Astrocyte of the hippocampus (primary cell): ENCODE measurements around the gene CNKSR3.
"Not testable (repeated sequence)": the region's sequence is repeated elsewhere in the genome, so short reads cannot be mapped to it uniquely, and the experiment has no call there.

ENCODE experiments used
- DNase-seq: peaks from one replicate; pipeline ENCODE4 v3.0.0; 2011; ENCODE audit warnings: low read depth, low spot score

Gene CNKSR3

GRCh38 chr6:154528310-154528915 lies 17.9 kb upstream of the CNKSR3 start:
- no peak for DNase-seq

DNA sequence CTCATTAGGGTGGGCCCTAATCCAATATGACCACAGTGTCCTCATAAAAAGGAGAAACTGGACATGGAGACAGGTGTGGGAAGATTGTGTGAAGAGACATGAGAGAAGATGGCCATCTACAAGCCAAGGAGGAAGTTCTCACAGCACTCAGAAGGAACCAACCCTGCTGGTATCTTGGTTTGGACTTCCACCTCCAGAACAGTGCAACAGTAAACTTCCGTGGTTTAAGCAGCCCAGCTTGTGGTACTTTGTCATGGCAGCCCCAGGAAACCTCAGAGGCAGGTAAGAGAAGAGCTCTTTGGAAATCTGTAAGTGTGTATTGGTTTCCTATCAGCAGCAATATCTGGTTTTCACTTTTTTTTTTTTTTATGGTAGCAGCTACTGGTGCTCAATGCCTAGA lies 16.5 kb upstream of the CNKSR3 start:
- no peak for DNase-seq

DNA sequence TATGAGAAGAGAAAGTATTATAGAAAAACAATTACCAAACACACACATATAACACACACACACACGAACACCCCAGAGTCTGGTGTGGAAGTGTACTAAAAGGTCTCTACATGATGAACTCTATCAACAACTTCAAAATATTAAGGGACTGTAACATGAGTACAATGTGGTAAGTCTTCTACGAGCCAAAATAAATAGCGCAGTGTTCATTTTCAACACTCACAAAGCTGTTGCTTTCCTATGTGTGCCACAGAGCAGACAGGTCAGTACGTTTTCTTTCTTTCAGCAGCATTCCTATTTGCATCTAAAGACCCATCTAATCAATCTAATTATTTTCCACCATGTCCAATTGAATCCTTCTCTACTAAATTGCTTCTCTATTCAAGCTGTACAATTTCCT lies 12.1 kb upstream of the CNKSR3 start:
- peak; percentile 26 for DNase-seq

DNA sequence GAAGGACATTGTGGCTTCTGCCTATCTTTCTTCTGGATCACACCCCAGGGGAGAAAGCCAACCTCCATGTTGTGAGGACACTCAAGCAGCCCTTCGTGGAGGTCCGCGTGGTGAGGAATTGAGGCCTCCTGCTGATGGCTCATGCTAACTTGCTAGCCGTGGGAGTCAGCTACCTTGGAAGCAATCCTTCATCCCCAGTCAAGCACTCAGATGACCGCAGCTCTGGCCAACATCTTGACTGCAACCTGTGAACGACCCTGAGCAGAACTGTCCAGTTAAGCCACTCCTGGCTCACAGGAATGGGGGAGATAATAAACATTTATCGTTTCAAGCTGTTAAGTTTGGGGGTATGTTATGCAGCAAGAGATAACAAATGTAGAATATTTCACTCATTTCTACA lies 10.9 kb upstream of the CNKSR3 start:
- DNase-seq, result no peak

- no peak for DNase-seq
These were observed 9.8 kb upstream of the CNKSR3 start for GRCh38 chr6:154520280-154520679.

DNA sequence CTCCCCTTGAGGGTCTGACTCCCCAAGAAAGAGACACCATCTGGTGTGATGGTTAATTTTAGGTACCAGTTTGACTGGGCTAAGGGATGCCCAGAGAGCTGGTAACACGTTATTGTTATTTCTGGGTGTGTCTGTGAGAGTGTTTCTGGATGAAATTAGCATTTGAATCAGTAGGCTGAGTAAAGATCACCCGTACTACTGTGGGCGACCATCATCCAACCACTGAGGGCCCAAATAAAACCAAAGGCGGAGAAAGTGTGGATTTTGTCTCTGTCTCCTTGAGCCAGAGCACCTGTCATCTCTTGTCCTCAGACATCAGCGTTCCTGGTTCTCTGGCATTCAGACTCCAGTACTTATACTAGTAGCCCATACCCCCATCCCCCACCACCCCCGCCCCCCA lies 7.9 kb upstream of the CNKSR3 start:
- DNase-seq, result no peak

DNA sequence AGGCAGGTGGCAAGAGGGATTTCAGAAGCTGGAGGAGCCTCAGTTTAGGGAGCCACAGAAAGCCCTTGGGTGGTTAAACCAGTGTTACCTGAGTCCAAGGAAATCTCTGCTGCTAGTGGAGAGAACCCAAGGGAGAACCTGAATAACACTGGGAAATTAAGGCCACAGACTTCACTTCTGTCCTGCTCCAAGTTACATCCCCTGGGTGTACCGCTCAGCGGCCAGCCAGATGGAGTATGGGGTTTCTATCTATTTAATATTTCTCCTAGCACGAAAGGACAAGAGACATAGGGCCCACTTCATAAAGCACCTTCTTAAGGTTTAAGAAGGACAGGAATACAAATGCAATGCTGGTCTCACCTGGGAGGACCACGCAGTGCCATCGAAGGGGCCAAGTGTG lies 5.8 kb upstream of the CNKSR3 start:
- no peak for DNase-seq

DNA sequence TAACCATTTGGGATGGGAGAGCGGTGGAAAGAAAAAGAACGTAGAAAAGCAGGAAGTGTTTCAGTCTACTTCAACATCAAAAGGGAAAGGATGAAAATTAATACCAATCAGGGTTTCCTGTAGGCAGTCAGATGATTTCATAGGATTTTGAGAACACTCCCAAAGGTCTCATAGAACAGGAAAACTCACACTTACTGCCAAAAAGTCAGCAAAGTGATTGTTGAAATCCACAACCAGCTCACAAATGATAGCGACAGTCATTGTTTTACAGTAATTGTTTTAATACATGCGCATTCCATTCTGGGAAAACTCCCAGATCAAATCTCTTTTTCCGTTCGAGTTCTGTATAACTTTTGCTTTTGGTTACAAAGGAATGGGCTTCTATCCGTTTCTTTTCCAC lies 5.3 kb upstream of the CNKSR3 start:
- no peak for DNase-seq

GRCh38 chr6:154515076-154515475 lies 4.6 kb upstream of the CNKSR3 start:
- not testable (repeated sequence) for DNase-seq

- DNase-seq, result no peak
These were observed 4.0 kb upstream of the CNKSR3 start for GRCh38 chr6:154514481-154514880.

- DNase-seq, result no peak
These were observed 3.3 kb upstream of the CNKSR3 start for GRCh38 chr6:154513601-154514320.

- DNase-seq, result no peak
These were observed 1.7 kb upstream of the CNKSR3 start for GRCh38 chr6:154512201-154512600.

GRCh38 chr6:154511791-154512190 lies 1.3 kb upstream of the CNKSR3 start:
- no peak for DNase-seq

DNA sequence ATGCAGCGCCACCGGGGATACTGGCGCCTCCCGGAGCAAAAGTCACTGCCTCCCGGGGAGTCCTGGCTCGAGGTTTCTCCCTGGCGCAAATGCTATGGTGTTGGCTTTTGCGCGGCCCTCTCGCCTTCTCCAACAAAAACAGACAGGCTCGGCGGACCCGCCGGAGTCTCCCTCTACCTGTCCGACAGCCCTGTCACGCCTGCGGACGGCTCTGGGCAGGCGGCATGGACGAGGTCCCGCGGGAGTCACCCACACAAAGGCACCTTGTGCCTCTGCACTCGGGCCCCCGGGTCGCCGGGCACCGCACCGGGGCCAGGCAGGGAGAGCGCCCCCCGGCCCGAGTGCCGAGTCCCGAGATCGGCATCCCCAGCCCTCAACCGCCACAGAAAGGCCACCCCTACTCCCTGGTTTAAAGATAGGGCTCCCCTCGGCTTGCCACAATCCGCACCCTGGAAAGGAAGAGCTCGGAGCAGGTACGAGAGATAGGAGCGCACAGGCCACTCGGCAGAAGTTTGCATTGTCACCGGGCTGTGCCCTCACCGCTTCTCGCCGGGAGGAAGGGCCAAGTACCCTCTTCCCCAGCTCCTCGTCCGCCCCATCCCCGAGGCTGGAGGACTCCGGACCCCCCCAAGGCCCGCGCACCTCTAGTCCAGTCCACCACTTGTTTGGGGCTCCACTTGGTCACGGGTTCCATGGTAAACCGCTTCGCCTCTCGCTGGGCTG lies 903 bp downstream of the CNKSR3 start:
- peak; percentile 71 for DNase-seq

DNA sequence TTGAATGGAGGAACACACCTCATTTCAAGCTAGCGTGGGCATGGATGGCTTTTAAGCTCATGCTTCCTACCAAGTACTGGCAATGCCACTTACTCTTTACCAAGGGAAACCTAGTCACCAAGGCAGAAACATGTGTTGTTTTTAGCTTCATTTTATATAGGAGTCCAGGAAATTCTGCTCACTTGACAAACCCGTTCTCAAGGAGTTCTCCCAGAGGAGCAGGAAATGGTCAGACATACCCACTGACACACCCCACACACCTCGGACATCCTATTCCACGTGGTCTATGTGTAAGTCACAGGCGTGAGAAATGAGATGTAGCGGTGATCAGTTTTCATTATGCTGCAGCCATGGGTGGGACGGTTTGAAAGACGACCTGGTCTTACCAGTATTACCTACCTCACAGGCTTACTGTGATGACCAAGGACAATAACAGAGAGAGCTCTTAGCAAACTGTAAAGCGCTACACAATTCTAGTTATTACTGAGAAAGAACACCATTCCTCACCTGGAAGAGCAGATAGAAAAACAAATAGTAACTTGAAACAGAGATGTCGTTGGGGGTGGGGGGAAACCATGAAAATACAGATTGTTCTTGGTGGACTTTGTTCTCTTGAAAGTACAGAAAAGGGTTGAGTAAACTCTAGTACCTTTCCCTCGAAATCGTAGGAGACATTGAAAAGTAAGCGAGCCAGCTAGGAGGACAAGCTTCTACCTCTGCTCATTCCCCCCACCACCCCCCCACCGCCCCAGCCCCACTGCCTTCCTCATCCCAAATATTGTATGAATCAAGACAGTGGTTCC lies 1.7 kb downstream of the CNKSR3 start:
- DNase-seq, result peak; percentile 30

DNA sequence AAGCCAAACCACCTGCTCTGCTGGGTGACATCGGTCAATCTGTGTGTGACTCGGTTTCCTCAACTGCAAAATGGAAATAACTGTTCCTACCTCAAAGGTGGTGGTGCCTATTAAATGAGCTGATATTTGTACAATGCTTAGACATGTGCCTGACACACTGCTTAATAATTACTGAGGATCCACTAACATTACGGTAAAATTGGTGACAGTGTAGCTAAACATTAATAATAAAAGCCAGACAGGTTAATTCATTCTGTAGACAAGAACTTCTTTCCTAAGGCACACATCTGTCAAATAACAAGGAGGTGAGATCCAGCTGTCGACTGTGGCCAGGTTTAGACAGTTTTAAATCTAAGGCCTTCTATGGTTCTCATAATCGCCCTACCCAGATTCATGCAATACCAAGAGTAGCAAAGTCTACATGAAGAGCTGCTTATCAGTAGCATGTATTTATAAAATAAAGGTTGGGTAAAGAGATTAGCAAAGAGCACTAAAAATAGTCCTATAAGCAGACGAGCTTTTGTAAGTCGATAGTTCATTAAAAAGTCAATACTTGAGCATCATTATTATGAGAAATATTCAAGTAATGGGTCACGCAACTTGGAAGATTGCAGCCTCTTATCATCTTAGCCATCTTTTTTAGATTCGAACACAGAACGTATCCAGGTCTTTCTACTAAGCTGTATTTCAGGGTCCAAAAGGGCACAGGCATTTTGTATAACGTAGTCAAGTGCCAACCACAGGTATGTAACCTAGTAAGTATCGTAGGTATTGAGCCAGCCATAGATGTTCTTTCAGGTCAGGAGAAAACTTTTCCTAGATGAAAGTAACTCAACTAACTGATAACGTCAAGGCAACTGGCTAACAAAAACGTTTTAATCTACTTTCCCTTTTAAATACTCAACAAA lies 3.2 kb downstream of the CNKSR3 start:
- DNase-seq, result no peak

GRCh38 chr6:154506582-154506981 lies 3.9 kb downstream of the CNKSR3 start:
- no peak for DNase-seq

- DNase-seq, result no peak
These were observed 4.4 kb downstream of the CNKSR3 start for GRCh38 chr6:154506108-154506507.

GRCh38 chr6:154504865-154505449 lies 5.5 kb downstream of the CNKSR3 start:
- DNase-seq, result no peak

DNA sequence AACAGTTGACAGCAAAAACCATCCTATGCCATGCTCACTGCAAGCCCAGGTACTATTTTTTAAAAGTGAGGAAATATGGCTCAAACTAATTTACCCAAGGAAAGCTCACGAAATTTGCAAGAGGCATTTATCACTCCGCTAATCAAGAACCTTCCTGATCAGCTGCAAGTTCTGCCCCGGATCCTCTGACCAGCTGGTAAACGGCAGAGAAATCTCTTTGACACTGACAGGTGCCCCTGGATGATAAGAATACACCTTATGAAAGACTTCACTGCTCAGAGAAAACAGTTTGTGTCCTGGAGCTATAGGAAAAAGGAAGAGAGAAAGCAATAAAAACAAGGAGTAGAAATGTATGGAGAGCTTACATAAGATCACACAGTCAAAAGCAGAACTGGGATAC lies 6.4 kb downstream of the CNKSR3 start:
- DNase-seq, result no peak

- no peak for DNase-seq
These were observed 6.8 kb downstream of the CNKSR3 start for GRCh38 chr6:154503658-154504057.
